Measurements from ENCODE around the gene ALOX15B. TPM values are rescaled to one million over a fixed set of nuclear protein-coding genes. Genes with fewer than 3 reads are reported as not detected.

Gene ALOX15B
- total RNA-seq, 1 donor from 2014 or later: 80.2 TPM

DNA sequence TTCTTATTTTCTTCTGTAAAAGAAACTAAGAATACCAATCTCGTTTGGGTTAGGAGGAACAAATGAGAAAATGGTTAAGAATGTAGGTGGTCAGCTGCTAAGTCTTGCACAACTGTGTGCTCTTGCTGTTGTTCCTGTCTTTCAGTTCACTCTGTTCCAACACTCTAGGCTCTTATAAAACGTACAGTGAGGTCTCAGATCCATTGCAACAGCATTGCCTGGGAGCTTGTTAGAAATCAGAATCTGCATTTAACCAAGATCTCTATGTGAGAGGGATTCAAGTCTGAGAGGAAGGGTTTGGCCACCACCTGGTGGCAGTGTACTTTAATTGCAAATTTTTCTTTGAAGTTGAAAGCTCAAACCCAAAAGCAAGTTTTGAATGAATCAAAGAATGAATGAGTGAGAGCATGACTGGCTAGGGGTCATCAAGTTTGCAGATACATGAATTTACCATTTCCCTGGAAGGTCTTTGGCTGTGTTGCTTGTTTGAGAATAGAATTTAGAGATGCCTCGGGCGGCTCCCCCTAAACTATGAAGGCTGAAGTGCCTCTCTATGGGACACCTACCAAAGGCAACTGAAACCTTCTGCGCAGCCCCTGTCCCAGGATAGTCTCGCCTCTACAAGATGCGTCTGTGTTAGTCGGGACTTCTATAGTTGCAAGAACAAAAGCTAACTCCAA lies 2.5 kb downstream of the ALOX15B start:
- peak overlapping the region; percentile 55 for H3K4me3 ChIP-seq
- H3K4me1 ChIP-seq: peaks cover 14% of the 10 kb centered on the region
- DNase-seq (no peak), ATAC-seq (peak; percentile 83)
- intact Hi-C loops (cut with DNase I): no loop called here
- H3K36me3 ChIP-seq: no peaks in the 10 kb centered on the region
- H3K9me3 ChIP-seq: no peaks in the 10 kb centered on the region
- H3K27me3 ChIP-seq: peaks cover 13% of the 10 kb centered on the region
- peak overlapping the region; percentile 83 for H3K27ac ChIP-seq
- TF ChIP-seq, protein P1, sequence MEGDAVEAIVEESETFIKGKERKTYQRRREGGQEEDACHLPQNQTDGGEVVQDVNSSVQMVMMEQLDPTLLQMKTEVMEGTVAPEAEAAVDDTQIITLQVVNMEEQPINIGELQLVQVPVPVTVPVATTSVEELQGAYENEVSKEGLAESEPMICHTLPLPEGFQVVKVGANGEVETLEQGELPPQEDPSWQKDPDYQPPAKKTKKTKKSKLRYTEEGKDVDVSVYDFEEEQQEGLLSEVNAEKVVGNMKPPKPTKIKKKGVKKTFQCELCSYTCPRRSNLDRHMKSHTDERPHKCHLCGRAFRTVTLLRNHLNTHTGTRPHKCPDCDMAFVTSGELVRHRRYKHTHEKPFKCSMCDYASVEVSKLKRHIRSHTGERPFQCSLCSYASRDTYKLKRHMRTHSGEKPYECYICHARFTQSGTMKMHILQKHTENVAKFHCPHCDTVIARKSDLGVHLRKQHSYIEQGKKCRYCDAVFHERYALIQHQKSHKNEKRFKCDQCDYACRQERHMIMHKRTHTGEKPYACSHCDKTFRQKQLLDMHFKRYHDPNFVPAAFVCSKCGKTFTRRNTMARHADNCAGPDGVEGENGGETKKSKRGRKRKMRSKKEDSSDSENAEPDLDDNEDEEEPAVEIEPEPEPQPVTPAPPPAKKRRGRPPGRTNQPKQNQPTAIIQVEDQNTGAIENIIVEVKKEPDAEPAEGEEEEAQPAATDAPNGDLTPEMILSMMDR (IDR thresholded peaks at IDR 0.05): peak; percentile 53

- H3K27ac ChIP-seq: peak overlapping the region; percentile 83
- no peaks in the 10 kb centered on the region for H3K9me3 ChIP-seq
- TF ChIP-seq, protein P1 (IDR thresholded peaks at IDR 0.05): no peak
- H3K36me3 ChIP-seq: no peaks in the 10 kb centered on the region
- H3K27me3 ChIP-seq: peaks cover 13% of the 10 kb centered on the region
- intact Hi-C loops (cut with DNase I): no loop called here
- H3K4me1 ChIP-seq: peaks cover 14% of the 10 kb centered on the region
- no peak for DNase-seq
- no peak for ATAC-seq
- H3K4me3 ChIP-seq: peak overlapping the region; percentile 14
These were observed 3.1 kb downstream of the ALOX15B start for GRCh38 chr17:8041979-8042378.

DNA sequence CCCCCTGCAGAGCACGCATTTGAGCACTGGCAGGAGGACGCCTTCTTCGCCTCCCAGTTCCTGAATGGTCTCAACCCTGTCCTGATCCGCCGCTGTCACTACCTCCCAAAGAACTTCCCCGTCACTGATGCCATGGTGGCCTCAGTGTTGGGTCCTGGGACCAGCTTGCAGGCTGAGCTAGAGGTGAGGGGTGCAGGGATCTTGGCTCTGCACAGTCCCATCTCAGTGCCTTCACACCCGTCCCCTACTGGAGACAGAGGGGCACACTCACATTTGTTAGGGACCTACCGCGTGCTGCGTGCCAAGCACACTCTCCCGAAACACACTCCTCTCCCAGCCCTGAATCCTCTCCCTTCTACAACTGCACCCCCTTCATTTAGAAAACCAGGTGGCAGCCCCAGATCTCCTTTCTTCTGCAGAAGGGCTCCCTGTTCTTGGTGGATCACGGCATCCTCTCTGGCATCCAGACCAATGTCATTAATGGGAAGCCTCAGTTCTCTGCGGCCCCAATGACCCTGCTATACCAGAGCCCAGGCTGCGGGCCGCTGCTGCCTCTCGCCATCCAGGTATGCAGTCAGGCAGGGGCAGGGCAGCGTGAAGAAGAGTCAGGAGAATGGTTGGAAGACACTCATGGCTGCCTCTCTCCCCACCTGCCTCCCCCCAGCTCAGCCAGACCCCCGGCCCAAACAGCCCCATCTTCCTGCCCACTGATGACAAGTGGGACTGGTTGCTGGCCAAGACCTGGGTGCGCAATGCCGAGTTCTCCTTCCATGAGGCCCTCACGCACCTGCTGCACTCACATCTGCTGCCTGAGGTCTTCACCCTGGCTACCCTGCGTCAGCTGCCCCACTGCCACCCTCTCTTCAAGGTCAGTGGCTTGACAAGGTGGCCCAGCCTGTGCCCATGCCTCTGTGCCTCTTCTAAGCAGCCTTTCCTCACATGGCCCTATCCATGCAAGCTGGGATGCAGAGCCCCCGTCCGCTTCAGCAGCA lies 6.3 kb downstream of the ALOX15B start:
- Histone ChIP-seq H3K9me3 (no peaks in the 10 kb centered on the region), H3K27me3 (no peaks in the 10 kb centered on the region), H3K27ac (no peak overlapping the region), H3K4me3 (no peak overlapping the region), H3K4me1 (peaks cover 14% of the 10 kb centered on the region), H3K36me3 (no peaks in the 10 kb centered on the region)
- TF ChIP-seq, protein P1 (IDR thresholded peaks at IDR 0.05): no peak
- DNase-seq (no peak), ATAC-seq (no peak)
- intact Hi-C loops (cut with DNase I): no loop called here

- no peak overlapping the region for H3K27ac ChIP-seq
- ATAC-seq (no peak), DNase-seq (peak; percentile 48)
- H3K4me3 ChIP-seq: no peak overlapping the region
- H3K9me3 ChIP-seq: no peaks in the 10 kb centered on the region
- TF ChIP-seq, protein P1 (IDR thresholded peaks at IDR 0.05): no peak
- H3K36me3 ChIP-seq: no peaks in the 10 kb centered on the region
- H3K27me3 ChIP-seq: no peaks in the 10 kb centered on the region
- H3K4me1 ChIP-seq: peaks cover 9% of the 10 kb centered on the region
- intact Hi-C loops (cut with DNase I): no loop called here
These were observed 7.6 kb downstream of the ALOX15B start for GRCh38 chr17:8046306-8046928.

GRCh38 chr17:8046929-8047768 lies 8.3 kb downstream of the ALOX15B start:
- DNase-seq (no peak), ATAC-seq (no peak)
- intact Hi-C loops (cut with DNase I): no loop called here
- TF ChIP-seq, protein P1 (IDR thresholded peaks at IDR 0.05): no peak
- Histone ChIP-seq H3K4me1 (peaks cover 2% of the 10 kb centered on the region), H3K27ac (no peak overlapping the region), H3K36me3 (no peaks in the 10 kb centered on the region), H3K27me3 (no peaks in the 10 kb centered on the region), H3K9me3 (no peaks in the 10 kb centered on the region), H3K4me3 (no peak overlapping the region)
